Central memory CD8-positive, alpha-beta T cell (primary cell): ENCODE results near the gene CLASP1.
"Not testable (repeated sequence)": the region's sequence is repeated elsewhere in the genome, so short reads cannot be mapped to it uniquely, and the experiment has no call there.

Experiments used
- ATAC-seq: fragments of 150-1000 bp; cut with Tn5 transposase; replicated peaks from 2 replicates; pipeline ENCODE4 v1.10.0; 2022; ENCODE audit warnings: mild to moderate bottlenecking, moderate FRiP score, moderate number of reproducible peaks; ENCODE audit not compliant: poor library complexity, severe bottlenecking; ENCODE audit errors: extremely low read depth
- DNase-seq, 2 donors: peaks; one replicate each; pipeline ENCODE4 v3.0.0; 2021; ENCODE audit warnings: low spot score in 2 of 2
- H3K27ac Mint-ChIP-seq: one replicate; pipeline ENCODE4 v1.8.0; 2022; ENCODE audit warnings: low read depth, mild to moderate bottlenecking, moderate library complexity, mixed read lengths
- H3K27me3 Mint-ChIP-seq: one replicate; pipeline ENCODE4 v1.8.0; 2022; ENCODE audit warnings: mixed read lengths
- H3K36me3 Mint-ChIP-seq: one replicate; pipeline ENCODE4 v1.8.0; 2022; ENCODE audit warnings: mild to moderate bottlenecking, moderate library complexity, mixed read lengths; ENCODE audit not compliant: insufficient read depth
- H3K4me1 Mint-ChIP-seq: one replicate; pipeline ENCODE4 v1.8.0; 2022; ENCODE audit warnings: mixed read lengths
- H3K4me3 Mint-ChIP-seq: one replicate; pipeline ENCODE4 v1.8.0; 2022; ENCODE audit warnings: mild to moderate bottlenecking, moderate library complexity, mixed read lengths
- H3K9me3 Mint-ChIP-seq: one replicate; pipeline ENCODE4 v1.8.0; 2022; ENCODE audit warnings: mixed read lengths

CLASP1 gene

DNA sequence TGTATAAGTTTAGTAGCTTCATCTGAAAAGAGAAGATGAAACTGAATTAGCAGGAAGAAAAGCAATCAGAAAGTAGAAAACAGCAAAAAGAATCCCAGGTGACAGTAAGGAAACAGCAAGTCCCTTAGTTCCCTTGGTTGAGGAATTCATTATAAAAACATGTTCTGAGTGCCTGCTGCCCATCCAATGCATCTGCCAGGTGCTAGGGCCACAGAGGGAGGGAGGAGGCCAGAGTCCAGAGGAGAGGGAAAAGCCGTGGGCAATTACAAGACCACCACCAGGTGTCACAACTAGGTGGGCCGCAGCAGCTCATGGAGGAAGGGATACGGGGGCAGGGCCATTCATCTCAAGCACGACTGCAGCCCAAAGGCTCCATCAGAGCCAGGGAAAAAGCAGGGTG lies 308.3 kb downstream of the CLASP1 start:
- H3K36me3 Mint-ChIP-seq = peaks cover 52% of the 10 kb centered on the region
- ATAC-seq (no peak), DNase-seq (no peak)
- no peak overlapping the region for H3K4me3 Mint-ChIP-seq
- H3K9me3 Mint-ChIP-seq = no peaks in the 10 kb centered on the region
- peaks cover 8% of the 10 kb centered on the region for H3K4me1 Mint-ChIP-seq
- peak overlapping the region; percentile 78 for H3K27ac Mint-ChIP-seq
- no peaks in the 10 kb centered on the region for H3K27me3 Mint-ChIP-seq

GRCh38 chr2:121338281-121338680 lies 311.0 kb downstream of the CLASP1 start:
- ATAC-seq (no peak), DNase-seq (no peak)
- Mint-ChIP-seq H3K27me3 (no peaks in the 10 kb centered on the region), H3K36me3 (peaks cover 37% of the 10 kb centered on the region), H3K9me3 (no peaks in the 10 kb centered on the region), H3K4me1 (peaks cover 21% of the 10 kb centered on the region), H3K4me3 (no peak overlapping the region), H3K27ac (no peak overlapping the region)

GRCh38 chr2:121336528-121337294 lies 312.6 kb downstream of the CLASP1 start:
- Mint-ChIP-seq H3K4me1 (peaks cover 21% of the 10 kb centered on the region), H3K4me3 (no peak overlapping the region), H3K9me3 (no peaks in the 10 kb centered on the region), H3K27ac (peak overlapping the region; percentile 5), H3K27me3 (no peaks in the 10 kb centered on the region), H3K36me3 (peaks cover 26% of the 10 kb centered on the region)
- no peak for ATAC-seq
- DNase-seq = no peak

DNA sequence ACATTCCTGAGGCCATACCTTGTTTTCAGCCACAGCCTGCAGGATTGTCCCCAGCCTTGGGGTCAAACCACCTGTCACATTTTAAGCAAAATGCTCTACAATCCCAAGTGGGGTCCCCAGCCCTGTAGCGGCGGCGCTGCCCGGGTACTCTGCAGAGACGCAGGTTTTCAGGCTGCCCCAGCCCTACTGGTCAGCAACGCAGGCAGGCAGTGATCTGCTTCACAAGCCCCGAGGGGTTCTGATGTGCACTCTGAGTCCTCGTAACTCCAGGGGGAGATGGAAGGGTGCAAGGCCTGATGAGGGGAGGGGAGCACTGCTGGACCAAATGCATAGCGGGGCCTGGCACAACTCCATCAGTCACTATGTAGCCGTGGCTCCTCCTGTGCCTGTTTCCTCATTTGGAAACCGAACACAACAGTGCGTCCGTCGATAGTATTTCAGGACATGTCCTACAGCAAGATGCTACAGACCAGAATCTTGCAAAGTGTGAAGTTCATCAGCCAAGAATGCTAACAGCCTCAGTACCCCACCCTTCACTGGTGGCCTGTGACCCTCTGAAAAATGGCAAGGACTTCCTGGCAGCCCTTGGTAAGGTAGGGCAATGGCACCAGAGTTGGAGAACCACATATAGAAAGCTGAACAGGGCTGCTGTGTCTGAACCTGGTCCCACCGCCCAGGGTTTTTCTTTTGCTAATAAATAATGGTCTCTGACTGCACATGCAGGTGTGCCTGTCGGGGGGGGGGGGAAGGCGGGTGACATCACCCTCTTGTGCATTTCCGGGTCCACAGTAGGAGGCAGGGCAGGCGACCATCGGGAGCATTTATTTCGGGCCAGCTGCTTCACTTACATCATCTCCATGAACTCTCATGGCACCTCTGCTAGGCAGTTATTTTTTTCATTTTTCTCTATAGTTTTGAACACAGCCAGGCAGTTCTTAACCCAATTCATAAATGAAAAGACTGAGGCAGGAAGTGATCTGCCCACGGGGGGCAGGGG lies 313.7 kb downstream of the CLASP1 start:
- Mint-ChIP-seq H3K27ac (peak overlapping the region; percentile 5), H3K4me1 (peaks cover 16% of the 10 kb centered on the region), H3K36me3 (peaks cover 17% of the 10 kb centered on the region), H3K27me3 (no peaks in the 10 kb centered on the region), H3K9me3 (no peaks in the 10 kb centered on the region), H3K4me3 (no peak overlapping the region)
- no peak for DNase-seq
- ATAC-seq = no peak

DNA sequence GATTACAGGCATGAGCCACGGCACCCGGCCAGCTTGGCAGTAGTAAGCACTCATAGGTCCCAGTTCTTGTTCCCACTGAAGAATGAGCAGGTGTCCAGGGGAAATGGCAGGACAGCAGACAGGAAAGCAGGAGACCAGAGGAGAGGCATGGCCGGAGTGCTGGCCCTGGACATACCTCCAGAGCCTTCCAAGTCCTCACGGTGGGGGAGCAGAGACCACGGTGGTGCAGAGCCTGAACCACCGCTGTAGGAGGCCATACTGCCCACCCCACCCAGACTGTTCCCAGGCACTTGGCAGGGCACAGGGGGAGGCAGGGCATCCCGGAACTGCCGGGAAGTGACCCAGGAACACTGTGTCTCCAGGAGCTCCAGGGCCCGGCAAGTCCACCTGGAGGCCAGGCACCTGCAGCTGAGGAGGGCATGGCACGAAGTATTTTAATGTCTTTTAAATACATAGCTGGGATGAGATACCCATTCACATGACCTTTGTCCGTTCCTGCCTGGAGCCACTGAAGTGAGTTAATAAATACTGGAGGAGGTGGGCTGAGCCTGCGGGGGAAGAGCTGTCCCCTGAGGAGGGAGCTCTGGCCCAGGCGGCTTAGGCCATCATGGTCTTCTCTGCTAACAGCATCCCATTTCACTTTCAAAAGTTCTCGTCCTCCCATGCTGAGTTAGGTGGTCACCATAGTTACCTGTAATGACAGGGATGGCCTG lies 314.5 kb downstream of the CLASP1 start:
- Mint-ChIP-seq H3K4me1 (peaks cover 16% of the 10 kb centered on the region), H3K9me3 (no peaks in the 10 kb centered on the region), H3K4me3 (no peak overlapping the region), H3K27ac (no peak overlapping the region), H3K27me3 (no peaks in the 10 kb centered on the region), H3K36me3 (peaks cover 10% of the 10 kb centered on the region)
- DNase-seq = no peak
- ATAC-seq = no peak

DNA sequence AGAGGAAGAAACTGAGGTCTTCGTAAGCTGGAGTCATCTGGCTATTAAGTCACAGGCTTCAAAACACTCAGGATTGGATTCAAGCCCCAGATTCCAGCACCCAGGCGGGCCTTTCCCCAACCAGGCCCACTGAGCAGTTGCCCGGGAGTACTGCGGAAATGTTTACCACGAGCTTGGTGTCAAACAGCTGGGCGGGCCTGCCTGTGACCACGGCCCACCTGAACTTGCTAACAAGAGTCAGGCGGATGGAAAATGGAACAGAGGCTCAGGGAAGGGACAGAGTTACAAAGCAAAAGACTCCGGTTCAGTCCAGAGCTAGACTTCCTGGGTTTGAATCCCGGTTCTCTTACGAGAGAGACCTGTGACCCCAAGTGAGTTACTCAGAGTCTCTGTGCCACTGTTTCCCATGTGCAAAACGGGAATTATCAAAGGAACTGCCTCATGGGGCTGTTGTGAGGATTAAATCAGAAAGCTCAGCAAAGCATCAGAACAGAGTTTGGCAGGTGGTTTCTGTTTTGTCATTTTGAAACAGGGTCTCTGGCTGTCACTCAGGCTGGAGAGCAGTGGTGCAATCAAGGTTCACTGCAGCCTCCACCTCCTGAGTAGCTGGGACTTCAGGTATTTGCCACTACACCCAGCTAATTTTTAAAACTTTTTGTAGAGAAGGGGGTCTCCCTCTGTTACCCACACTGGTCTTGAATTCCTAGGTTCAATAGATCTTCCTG lies 315.3 kb downstream of the CLASP1 start:
- Mint-ChIP-seq H3K4me1 (peaks cover 16% of the 10 kb centered on the region), H3K27me3 (no peaks in the 10 kb centered on the region), H3K27ac (peak overlapping the region; percentile 41), H3K36me3 (peaks cover 6% of the 10 kb centered on the region), H3K4me3 (no peak overlapping the region), H3K9me3 (no peaks in the 10 kb centered on the region)
- DNase-seq (no peak), ATAC-seq (peak; percentile 49)

DNA sequence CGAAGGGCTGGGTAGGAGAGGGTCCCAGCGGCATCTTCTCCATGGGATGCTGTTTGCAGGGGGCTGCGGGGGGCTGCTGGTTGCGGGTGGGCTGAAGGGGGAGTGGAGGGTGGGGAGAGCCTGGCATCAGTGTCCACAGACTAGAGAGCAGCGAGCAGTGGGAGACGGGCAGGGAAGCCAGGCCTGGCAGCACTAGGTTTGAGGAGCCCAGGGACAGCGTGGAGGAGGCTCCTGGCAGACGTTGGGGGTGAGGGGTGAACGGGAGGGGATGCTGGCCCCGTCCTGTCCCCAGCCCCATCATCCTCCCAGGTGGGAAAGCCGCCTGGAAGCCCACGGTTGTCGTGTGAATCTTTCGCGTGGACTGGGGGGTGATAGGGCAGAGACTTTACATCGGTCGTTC lies 316.0 kb downstream of the CLASP1 start:
- Mint-ChIP-seq H3K27me3 (no peaks in the 10 kb centered on the region), H3K4me1 (peaks cover 16% of the 10 kb centered on the region), H3K9me3 (no peaks in the 10 kb centered on the region), H3K4me3 (no peak overlapping the region), H3K27ac (peak overlapping the region; percentile 41), H3K36me3 (peaks cover 4% of the 10 kb centered on the region)
- DNase-seq (no peak), ATAC-seq (no peak)

DNA sequence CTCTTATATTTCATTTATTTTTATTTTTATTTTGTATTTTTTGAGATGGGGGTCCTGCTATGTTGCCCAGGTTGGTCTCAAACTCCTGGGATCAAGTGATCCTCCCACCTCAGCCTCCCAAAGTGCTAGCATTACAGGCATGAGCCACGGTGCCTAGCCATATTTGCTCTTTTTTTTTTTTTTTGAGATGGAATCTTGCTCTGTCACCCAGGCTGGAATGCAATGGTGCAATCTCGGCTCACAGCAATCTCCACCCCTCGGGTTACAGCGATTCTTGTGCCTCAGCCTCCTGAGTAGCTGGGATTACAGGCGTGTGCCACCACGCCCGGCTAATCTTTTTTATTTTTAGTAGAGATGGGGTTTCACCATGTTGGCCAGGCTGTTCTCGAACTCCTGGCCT lies 317.9 kb downstream of the CLASP1 start:
- not testable (repeated sequence) for H3K36me3 Mint-ChIP-seq, DNase-seq, H3K27me3 Mint-ChIP-seq, H3K27ac Mint-ChIP-seq, H3K9me3 Mint-ChIP-seq, H3K4me3 Mint-ChIP-seq, ATAC-seq
- H3K4me1 Mint-ChIP-seq = peaks cover 16% of the 10 kb centered on the region

GRCh38 chr2:121330921-121331320 lies 318.3 kb downstream of the CLASP1 start:
- no peak for ATAC-seq
- peak overlapping the region; percentile 62 for H3K27ac Mint-ChIP-seq
- no peaks in the 10 kb centered on the region for H3K9me3 Mint-ChIP-seq

DNA sequence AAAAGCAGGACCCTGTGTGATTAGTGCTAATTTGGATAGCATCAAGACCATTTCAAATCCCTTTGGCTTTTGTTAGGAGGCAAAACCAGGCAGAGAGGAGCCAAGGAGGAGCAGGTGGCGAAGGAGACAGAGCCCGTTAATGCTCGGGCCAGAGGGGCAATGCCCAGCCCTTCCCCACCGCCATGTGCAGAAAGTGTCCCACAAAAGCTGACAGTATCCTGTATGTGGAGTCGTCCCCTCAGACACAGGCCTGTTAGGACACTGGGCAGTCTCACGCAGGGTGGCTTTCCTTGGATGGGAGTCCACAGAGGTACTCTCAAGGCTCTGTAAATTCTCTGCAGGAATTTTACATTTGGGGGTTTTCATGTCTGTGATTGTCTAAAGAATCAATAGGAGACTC lies 319.5 kb downstream of the CLASP1 start:
- no peaks in the 10 kb centered on the region for H3K9me3 Mint-ChIP-seq
- no peak for ATAC-seq
- H3K27ac Mint-ChIP-seq = no peak overlapping the region
- H3K4me3 Mint-ChIP-seq = no peak overlapping the region
- DNase-seq = no peak
- peaks cover 4% of the 10 kb centered on the region for H3K36me3 Mint-ChIP-seq
- peaks cover 18% of the 10 kb centered on the region for H3K4me1 Mint-ChIP-seq
- H3K27me3 Mint-ChIP-seq = no peaks in the 10 kb centered on the region

More at GRCh38 chr2:121330921-121331320, 318.3 kb downstream of the CLASP1 start:
- Mint-ChIP-seq H3K36me3 (peaks cover 6% of the 10 kb centered on the region), H3K4me3 (no peak overlapping the region), H3K4me1 (peaks cover 13% of the 10 kb centered on the region), H3K27me3 (no peaks in the 10 kb centered on the region)
- DNase-seq = no peak

DNA sequence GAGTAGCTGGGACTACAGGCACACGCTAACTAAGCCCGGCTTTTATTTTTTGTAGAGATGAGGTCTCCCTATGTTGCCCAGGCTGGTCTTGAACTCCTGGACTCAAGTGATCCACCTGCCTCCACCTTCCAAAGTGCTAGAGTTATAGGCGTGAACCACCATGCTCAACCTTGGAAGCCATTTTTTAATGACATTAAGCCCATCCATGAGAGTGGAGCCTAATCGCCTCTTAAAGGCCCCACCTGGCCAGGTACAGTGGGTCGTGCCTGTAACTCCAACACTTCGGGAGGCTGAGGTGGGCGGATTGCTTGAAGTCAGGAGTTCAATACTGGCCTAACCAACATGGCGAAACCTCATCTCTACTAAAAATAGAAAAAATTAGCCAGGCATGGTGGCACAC lies 322.6 kb downstream of the CLASP1 start:
- Mint-ChIP-seq H3K27me3 (no peaks in the 10 kb centered on the region), H3K27ac (no peak overlapping the region), H3K4me1 (peaks cover 6% of the 10 kb centered on the region), H3K36me3 (peaks cover 2% of the 10 kb centered on the region), H3K4me3 (no peak overlapping the region), H3K9me3 (no peaks in the 10 kb centered on the region)
- DNase-seq = no peak
- no peak for ATAC-seq

GRCh38 chr2:121324601-121325000 lies 324.7 kb downstream of the CLASP1 start:
- H3K4me1 Mint-ChIP-seq = peaks cover 6% of the 10 kb centered on the region
- H3K36me3 Mint-ChIP-seq = peaks cover 2% of the 10 kb centered on the region
- no peaks in the 10 kb centered on the region for H3K9me3 Mint-ChIP-seq
- DNase-seq (no peak), ATAC-seq (no peak)
- H3K4me3 Mint-ChIP-seq = no peak overlapping the region
- no peaks in the 10 kb centered on the region for H3K27me3 Mint-ChIP-seq
- H3K27ac Mint-ChIP-seq = no peak overlapping the region
